ENCODE measurements around the gene SORBS2.

The SORBS2 gene

DNA sequence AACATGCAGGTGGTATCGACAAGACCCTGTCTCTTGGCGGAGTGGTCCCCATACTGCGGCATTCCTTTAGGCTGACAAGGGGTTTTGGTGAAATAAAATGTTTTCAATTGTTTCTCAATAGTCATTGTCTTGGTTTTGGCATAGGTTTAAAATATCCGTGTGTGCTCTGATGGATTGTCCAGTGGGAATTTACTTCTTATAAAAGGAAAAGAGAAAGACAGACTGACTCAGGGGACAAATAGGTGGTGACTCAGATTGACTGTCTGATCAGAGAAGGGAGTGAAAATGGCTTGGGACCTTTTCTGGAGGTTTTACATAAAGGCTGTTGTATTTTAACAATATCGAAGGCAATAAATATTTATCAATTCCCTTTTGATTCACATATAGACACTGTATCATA is 129.8 kb downstream of the SORBS2 start:
- peak; percentile 76 for DNase-seq (ENCODE audit: low read depth, low spot score)

DNA sequence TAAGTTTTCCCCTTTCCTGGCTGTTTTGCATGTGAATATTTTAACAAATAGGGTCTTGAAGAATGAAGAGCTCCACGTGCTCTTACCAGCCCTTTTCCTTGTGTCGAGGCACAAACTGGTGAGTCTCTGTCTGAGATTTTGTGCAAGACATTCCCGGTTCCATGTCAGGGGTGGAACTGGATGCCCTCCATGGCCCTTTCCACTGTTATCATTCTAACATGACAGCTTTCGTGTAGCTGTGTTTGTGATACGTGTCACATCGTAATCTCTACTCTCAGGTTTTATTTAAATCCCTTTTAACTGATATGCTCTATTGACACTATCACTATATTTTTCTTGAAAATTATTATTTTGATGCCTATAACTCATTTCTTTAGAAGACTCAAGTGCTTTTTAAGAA is 130.4 kb downstream of the SORBS2 start:
- DNase-seq (ENCODE audit: low read depth, low spot score): no peak

DNA sequence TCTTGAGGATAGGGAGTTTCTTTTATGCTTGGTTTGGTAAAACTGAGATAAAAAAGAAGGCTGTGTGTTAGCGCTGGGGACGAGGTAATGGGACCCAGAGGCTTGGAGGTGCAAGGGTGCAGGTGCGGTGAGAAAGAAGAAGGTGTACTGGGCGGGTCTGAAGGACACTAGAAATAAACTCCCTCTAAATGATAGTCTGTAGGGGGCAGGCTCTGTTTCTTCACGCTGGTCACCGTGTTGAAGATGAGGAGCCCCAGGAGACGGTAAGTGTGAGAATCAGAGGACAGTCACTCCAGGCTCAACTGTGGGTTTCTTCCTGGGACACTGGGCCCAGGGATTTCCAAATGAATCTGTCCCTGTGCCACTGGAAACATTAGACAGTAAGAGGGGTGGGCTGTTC is 131.4 kb downstream of the SORBS2 start:
- no peak for DNase-seq (ENCODE audit: low read depth, low spot score)

DNA sequence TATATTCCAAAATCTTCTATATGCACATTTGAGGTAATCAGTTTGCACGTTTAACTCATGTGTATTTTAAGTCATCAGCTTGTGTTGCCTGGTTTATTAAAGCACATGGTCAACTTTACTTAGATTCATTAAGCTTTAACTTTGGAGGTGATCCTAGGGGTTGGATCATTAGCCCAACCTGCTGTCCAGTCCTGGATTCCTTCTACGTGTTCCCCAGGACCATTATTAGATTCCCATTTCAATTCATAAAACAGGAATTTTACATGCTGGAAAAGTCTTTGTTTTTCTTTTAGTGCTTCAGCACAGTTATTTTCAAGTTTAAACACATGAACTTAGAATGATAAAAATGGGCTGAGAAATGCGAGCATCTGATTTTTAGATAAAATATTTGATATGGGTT is 132.5 kb downstream of the SORBS2 start:
- DNase-seq (ENCODE audit: low read depth, low spot score): no peak

DNA sequence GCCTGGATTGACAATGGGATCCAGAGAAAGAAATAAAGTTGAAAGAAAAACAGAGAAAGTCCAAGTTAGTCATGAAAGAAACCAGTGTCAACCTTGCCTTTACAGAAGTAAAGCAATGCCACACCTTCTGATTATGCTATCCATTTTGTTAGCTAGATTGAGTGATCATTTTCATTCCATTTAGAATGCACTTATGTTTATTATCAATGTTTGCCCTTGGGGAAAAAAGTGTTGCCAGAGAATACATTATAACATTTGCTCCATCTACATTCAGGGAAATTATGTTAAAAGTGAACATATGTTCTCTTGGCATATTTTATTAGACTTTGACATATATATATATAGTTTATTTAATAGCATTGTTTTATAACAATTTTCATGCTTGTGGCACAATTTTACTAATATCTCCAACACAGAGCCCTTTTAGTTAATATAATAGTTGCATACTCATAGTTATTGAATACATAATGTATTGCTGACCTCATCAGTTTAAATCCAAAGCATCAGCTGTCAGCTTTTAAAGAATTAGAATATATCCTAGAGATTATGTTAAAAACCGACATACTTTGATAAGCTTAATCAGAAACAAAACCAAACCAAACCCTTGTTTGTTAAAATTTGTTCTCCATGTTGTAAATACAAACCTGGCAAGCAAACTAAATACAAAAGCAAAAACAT is 134.2 kb downstream of the SORBS2 start:
- DNase-seq (ENCODE audit: low read depth, low spot score): no peak

DNA sequence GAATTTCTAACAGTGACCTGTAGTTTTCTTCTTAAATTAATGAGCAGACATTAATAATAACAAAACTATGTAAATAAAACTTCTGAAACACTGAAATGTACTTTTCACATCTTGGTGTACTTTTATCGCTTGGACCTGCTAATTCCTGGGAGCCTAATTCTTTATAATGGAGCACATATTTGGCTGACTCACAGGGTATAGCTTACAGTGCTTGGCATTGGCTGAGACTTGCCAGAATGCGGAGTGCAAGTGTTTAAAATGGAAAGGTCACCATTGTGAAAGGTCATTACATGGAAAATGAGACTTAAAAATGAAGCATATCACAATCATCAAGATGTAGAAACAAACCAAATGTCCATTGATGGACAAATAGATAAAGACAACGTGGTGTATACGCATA is 139.4 kb downstream of the SORBS2 start:
- no peak for DNase-seq (ENCODE audit: low read depth, low spot score)

DNA sequence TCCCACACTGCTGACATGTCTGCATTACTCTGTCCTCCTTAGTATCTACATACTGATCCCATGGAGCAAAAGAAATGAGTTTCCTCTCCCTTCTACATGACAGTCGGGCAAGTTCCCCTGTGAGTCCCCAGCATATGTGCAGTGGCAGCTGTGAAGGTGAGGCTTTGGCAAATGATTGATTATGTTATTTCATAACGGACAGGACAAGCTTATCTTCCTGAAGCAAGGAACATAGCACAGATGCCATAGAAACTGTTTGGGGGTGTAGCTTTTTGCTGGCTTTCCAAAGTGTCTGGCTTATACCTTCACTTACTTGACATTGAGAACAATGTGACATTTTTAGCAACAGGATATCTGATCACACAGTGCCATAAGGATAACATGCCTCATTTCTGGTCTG is 139.8 kb downstream of the SORBS2 start:
- DNase-seq (ENCODE audit: low read depth, low spot score): no peak

DNA sequence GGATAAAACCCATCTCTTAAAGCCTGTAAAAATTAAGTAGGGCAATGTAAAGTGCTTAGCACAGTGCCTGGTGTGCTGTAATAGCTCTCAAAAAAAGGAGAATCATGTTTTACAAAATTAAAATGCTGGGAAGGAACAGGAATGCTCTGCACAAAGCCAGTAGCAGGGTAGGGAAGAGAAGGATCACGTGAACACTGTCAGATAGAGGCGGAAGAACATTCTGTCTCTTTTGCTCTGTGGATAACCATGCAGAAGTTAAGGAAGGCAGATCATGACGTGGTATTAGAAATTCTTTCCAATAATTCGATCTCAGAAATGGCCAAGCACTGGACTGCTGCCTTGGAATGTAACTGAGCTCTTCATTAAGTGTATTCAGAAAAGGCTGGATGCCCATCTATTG is 140.5 kb downstream of the SORBS2 start:
- DNase-seq (ENCODE audit: low read depth, low spot score): no peak

DNA sequence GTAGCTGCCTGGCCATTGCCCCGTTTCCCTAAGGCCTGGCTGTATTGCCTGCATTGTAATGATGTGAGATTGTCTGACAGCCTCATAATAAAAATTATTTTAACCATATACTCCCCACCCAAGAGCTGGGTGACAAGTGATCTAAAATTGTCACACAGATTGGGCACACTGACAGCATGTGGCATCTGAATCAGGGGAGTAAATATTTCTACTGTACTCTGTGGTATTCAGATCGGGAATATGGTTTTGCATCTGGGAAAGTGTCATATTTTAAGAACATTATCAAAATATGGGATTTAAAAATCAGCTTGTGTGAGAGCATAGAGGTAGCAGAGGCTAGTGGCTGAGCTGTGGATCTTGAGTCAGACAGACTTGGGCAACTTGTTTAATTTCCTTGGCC is 140.9 kb downstream of the SORBS2 start:
- no peak for DNase-seq (ENCODE audit: low read depth, low spot score)

DNA sequence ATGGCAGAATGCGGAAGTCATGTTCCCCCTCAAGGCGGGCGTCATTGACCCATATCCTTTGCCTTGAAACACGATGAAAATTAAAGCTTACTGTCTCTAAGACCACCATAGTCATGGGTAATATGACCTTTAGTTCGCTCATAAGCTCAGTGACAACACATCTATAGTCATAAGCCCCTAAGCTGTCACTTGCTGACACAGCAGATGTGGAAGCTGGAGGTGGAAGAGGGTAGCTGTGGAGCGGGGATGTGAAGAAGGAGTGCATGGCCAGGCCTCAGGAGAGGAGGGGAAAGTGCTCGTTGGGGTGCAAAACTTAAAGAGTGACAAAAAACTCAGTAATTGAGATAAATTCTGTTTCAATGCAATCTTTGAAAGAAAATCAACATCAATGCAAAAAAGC is 142.7 kb downstream of the SORBS2 start:
- DNase-seq (ENCODE audit: low read depth, low spot score): no peak

DNA sequence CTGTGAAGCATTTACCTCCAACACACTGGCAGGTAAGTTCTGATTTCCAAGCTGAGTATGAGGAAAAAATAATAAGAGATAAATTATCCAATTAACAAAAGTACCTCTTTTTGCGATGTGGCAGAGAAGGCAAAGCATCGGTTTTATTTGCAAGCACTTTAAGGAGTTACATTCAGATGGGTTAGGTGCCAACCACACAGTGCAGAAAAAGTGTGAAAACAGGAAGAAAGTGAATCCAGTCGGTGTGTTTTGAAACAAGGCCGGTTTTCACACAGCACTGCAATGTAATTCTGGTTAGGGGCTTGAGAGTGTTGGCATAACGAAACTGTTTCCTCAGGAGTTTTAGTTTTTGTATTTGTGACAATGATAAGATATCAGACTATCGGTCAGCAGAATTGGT is 145.8 kb downstream of the SORBS2 start:
- DNase-seq (ENCODE audit: low read depth, low spot score): no peak

DNA sequence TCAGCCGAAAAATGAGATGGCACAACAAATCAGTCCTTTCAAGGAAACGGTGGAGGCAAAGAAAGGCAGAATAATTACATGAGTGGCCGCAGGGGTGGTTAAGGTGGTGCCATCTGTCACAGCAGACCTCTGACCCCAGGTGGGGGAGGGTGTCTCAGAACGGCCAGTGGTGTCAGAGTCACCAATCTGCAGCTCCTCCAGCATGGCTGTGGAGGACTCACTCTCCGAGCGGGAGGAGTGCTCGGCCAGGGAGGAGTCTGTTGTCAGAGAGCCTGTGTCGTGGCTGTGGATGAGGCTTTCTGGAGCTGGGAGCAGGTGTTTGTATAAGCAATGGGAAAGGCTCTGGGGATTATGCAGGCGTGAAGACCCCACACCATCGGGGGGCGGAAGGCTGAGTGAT is 146.3 kb downstream of the SORBS2 start:
- DNase-seq (ENCODE audit: low read depth, low spot score): no peak

DNA sequence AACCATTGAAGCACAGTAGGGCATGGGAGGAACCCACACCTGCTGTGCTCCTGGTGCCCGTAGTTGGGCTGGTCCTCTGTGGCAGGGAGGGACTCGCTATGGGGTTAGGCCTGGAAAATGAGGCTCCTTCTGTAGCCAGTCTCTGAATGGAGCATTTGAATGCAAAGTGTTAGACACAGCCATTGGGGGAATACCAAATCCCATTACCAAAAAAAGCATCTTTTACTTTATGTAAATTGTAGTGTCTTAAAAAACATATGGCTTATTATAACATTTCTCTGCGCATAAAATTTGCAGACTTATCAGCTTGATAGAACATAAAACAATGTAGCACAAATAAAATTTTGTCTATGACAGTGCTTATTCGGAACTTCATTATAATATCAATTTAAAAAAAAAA is 147.5 kb downstream of the SORBS2 start:
- DNase-seq (ENCODE audit: low read depth, low spot score): no peak

DNA sequence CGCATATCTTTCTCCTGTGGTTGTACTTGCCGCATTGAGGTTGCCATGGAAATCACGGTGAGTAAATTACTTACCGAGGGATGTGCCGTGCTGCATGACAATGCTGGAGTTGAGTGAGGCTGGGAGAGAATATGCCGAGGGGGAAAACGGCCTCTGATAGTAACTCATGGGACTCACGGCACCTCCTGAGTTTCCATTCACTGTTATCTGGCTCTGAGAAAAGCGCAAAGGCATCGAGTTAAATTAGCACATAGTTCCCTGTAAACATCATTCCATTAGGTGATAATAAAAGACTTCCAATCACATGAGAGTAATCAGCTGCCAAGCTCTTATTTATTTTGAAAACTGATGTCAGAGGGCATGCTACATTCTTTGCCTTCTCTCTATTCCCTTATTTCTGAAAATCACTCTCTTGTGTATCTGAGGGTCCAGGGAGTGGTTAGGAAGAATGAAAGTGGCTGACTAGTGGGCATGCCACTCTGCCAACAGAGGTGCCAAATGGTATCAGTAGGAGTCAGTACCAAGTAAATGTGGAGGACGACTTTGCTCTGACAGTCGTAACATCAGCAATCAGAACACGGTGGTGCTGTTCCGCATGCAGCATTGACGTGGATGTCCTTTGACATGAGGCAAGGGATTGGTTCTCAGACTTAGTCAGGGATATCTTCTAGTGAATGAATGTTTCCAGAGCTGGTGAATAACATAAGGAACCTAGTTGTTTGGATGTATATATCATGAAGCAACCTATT is 149.8 kb downstream of the SORBS2 start:
- DNase-seq (ENCODE audit: low read depth, low spot score): no peak

DNA sequence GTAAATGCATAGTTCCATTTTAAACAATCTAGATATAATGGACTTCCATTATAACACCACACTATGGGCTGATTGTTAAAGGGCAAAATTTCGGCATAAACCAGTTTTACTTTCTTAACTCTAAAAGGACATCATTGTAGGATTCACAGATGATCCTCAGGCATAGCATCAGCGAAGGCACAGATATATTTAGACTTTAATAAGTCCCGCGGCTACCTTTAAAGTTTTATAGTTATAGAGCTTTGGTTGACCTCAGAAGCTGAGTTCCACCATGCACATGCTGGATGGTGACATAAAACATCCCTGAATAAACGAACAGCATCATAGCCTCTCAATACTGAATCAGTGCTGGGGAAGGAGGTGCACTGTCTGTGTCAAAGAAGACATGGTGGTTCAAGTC is 151.7 kb downstream of the SORBS2 start:
- DNase-seq (ENCODE audit: low read depth, low spot score): no peak

DNA sequence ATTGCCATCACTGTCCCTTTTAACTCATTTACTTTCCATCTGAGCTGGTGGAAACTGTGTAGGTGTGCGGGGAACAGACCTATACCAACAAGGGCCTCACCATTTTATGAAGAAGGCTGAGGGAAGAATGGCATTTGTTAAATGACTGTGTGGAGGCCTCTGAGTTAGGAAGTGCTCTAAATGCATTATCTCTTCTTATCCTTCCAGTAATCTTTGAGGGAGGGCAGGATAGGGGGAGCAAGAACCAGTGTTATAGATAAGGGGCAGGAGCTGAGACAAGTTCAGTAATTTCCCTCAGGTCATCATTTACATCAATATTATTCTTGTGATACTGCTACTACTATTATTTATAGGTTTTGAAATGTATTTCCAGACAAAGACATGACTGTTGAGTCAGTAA is 154.3 kb downstream of the SORBS2 start:
- no peak for DNase-seq (ENCODE audit: low read depth, low spot score)

DNA sequence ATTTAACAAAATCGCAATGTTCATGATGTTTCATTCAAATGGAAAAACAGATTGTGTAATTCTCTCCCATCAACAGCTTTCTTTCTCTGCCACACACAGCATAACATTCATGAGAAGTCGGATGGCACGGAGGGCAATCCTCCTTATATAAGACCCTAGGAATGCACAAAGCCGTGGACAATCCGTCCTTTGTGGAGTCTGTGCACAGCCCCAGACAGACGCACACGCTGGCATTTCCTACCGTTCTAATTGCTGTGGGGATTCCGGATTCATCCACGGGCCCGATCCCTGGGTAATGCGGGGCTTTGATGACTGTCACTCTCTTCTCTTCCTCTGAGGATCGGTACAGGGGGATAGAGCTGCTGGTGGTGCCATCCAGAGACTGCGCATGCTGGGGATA is 154.8 kb downstream of the SORBS2 start:
- DNase-seq (ENCODE audit: low read depth, low spot score): peak; percentile 47

DNA sequence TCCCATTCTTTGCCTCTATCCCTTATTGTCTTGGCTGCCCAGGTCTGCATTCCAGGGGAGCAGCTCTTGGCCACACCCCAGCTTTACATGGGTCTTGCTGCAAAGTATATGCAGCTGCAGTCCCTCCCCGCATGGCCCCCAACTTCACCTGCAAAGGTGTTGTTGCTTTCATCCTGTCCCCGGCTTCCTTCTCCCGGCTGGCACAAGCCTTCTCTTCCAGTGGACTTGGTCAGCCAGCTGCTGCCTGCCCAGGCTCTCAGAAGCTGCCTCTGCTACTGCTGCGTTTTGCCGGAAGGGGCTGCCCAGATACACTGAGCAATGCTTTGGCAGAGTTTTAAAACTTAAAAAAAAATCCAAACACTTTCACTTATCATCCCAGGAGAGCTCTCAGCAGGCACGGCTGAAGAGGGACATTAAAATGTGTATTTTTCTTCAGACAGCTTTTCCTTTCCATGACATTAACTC is 155.5 kb downstream of the SORBS2 start:
- DNase-seq (ENCODE audit: low read depth, low spot score): peak; percentile 78

DNA sequence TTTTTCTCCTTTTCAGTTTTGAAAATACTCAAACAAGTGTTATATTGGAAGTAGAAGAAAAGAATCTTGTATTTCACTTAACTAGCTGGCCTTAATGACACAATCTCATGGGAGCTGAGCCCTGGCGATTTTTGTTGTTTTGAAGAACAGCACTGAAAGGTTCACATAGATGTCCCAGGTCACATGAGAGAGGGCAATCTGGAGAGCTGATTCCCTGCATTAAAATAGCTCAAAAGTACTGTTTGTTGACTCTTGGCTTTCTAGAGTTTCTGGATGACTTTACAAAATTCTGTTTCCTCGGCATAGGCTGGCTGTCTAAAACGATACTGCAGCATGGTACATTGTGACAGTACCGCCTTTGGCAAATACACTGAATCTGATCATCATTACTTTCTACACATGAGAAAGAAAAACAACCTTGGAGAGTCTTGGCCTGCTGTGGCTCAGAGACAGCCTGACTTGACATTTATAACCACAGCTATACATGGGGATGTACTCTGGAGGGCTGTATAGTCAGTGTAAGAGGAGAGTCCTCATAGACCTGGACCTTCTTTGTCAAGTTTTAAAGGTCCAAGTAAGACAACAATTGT is 156.9 kb downstream of the SORBS2 start:
- DNase-seq (ENCODE audit: low read depth, low spot score): no peak

DNA sequence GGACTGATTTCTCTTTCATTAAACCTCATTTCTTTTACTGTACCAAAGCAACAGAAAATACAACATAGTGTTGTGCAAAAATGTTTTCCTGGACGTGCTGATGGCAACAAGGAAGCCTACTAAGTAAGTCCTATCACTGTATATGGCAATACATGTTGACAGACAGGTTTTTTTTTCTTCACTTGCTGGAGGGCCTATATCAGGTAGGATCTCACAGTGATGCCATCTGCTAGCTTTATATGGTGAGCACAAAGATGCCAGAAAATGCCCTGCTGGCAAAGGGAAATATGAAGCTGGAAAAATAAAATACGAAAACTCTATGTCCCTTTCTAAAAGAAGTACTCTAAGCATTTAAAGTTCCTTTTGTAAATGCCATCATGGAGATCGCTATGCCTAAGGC is 157.7 kb downstream of the SORBS2 start:
- DNase-seq (ENCODE audit: low read depth, low spot score): no peak

DNA sequence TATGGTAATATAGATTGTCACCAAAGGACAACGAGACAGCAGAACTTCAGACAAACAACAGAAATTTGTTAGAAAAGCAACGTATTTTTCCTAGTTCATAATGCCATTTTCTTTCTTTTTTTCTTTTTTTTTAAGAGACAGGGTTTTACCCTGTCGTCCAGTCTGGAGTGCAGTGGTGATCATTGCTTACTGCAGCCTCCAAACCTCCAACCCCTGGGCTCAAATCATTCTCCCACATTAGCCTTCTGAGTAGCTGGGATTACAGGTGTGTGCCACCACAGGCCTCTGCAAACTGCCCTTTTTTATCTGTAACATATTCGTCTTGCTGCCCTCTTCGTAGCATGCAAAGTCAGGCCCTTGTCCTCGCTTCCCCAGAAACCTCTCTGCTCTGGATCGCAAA is 160.1 kb downstream of the SORBS2 start:
- no peak for DNase-seq (ENCODE audit: low read depth, low spot score)

DNA sequence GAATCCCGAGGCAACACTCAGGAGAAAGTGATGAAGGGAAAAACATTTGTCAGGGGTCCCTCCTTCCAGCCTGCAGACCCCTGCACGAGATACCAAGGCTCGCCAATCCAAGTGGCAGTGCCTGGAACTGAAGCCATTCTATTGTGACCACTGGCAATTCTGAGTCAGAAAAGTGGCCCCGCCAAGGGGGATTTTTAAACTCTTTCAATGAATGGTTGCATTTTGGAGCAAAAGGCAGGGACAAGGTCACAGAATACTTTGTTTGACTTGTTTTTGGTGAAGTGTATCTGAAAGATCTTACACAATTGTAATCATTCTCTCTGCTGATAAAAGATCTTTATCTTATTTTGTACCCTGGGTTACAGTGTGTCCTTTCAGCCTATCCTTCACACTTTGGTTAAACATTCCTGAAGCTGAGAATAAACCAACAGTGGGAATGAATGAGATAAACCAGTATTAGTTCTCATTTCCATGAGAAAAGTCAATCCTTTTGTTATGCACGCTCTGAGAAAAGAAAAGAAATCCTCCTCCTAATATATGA is 160.8 kb downstream of the SORBS2 start:
- peak; percentile 17 for DNase-seq (ENCODE audit: low read depth, low spot score)

DNA sequence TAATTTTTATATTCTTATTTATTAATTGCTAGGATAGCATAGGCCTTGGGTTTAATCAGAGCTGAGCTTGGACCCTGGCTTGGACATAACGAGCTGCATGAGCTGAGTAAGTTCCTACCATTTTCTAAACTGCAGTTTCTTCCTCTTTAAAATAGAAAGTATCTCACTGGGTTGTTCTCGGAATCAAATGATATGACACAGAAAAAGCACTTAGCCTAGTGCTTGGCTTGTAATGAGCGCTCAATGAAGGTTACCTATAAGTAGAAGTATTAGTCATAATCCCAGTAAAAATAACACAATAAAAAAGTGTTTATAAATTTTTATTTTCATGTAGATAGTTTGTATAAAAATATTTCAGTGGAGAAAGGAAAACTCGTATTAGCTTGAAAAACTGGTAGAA is 163.4 kb downstream of the SORBS2 start:
- DNase-seq (ENCODE audit: low read depth, low spot score): no peak
